CD14-positive monocyte (primary cell): ENCODE measurements around the gene TTLL10. TPM values are rescaled to one million over a fixed set of nuclear protein-coding genes. Genes with fewer than 3 reads are reported as not detected.

Source experiments
- DNase-seq, 3 donors: peaks; one replicate each; pipeline ENCODE4 v3.0.0-alpha.2; 2011 to 2022
- H2AFZ ChIP-seq: 2 replicates; pipeline ENCODE4 v1.6.0; 2012; ENCODE audit warnings: mild to moderate bottlenecking, low read depth, low read length, inconsistent platforms; ENCODE audit not compliant: insufficient read depth, poor library complexity, severe bottlenecking
- H3K27ac ChIP-seq, 2 donors: 1 replicate in 1 of 2; 2 replicates in 1 of 2; pipeline ENCODE4 v1.5.1; 2012 to 2013; ENCODE audit warnings: low read length in 2 of 2, control low read depth in 1 of 2, inconsistent platforms in 1 of 2, low read depth in 1 of 2, mild to moderate bottlenecking in 1 of 2
- H3K27me3 ChIP-seq, 2 donors: one replicate each; pipeline versions ENCODE4 v1.6.0 to v1.6.1; 2011 to 2013; ENCODE audit warnings: low read length in 2 of 2; ENCODE audit not compliant: control insufficient read depth in 2 of 2, insufficient read depth in 2 of 2
- H3K36me3 ChIP-seq, 2 donors: replicated peaks in 1 of 2; 1 replicate in 1 of 2; 2 replicates in 1 of 2; pipeline versions ENCODE4 v1.5.1 to v1.6.1; 2012 to 2013; ENCODE audit warnings: low read length in 2 of 2, control low read depth in 1 of 2, inconsistent platforms in 1 of 2, mild to moderate bottlenecking in 1 of 2; ENCODE audit not compliant: insufficient read depth in 2 of 2, control insufficient read depth in 1 of 2
- H3K4me1 ChIP-seq, 2 donors: 1 replicate in 1 of 2; 2 replicates in 1 of 2; pipeline versions ENCODE4 v1.5.1 to v1.6.1; 2012 to 2013; ENCODE audit warnings: low read length in 2 of 2, control low read depth in 1 of 2, inconsistent platforms in 1 of 2, mild to moderate bottlenecking in 1 of 2, moderate library complexity in 1 of 2; ENCODE audit not compliant: insufficient read depth in 2 of 2, control insufficient read depth in 1 of 2
- H3K4me2 ChIP-seq: replicated peaks from 2 replicates; pipeline ENCODE3; 2012; ENCODE audit warnings: low read length, moderate library complexity, mild to moderate bottlenecking; ENCODE audit not compliant: poor library complexity, severe bottlenecking; ENCODE audit errors: extremely low read depth
- H3K4me3 ChIP-seq, 3 experiments: fragments of 200-600 bp in 1 of 3; sonication (generic) in 1 of 3; replicated peaks in 1 of 3; 1 replicate in 2 of 3; 2 replicates in 1 of 3; pipeline ENCODE4 v1.5.1; 2011 to 2013; ENCODE audit warnings: low read length in 3 of 3, mild to moderate bottlenecking in 3 of 3, control low read depth in 2 of 3, low read depth in 2 of 3, inconsistent platforms in 1 of 3, moderate library complexity in 1 of 3
- H3K79me2 ChIP-seq: 2 replicates; pipeline ENCODE4 v1.6.0; 2012; ENCODE audit warnings: mild to moderate bottlenecking, control low read depth, inconsistent platforms, low read length, moderate library complexity; ENCODE audit not compliant: insufficient read depth
- H3K9ac ChIP-seq: 2 replicates; pipeline ENCODE4 v1.6.0; 2017; ENCODE audit warnings: low read length, mild to moderate bottlenecking; ENCODE audit not compliant: insufficient read depth, poor library complexity, severe bottlenecking
- H3K9me3 ChIP-seq, 2 donors: replicated peaks in 1 of 2; 1 replicate in 1 of 2; 2 replicates in 1 of 2; pipeline versions ENCODE4 v1.5.1 to v1.6.1; 2012 to 2013; ENCODE audit warnings: low read length in 2 of 2, control low read depth in 1 of 2; ENCODE audit not compliant: control insufficient read depth in 1 of 2, insufficient read depth in 1 of 2
- H4K20me1 ChIP-seq: 2 replicates; pipeline ENCODE4 v1.6.0; 2012; ENCODE audit warnings: mild to moderate bottlenecking, low read length, control low read depth, moderate library complexity; ENCODE audit not compliant: insufficient read depth
- H3K27ac Mint-ChIP-seq, 7 donors: one replicate each; pipeline ENCODE4 v1.8.0; 2020; ENCODE audit warnings: mild to moderate bottlenecking in 7 of 7, mixed read lengths in 7 of 7, moderate library complexity in 6 of 7, inconsistent platforms in 2 of 7
- H3K27me3 Mint-ChIP-seq, 3 donors: one replicate each; pipeline ENCODE4 v1.8.0; 2021 to 2022; ENCODE audit warnings: low read depth in 3 of 3, mild to moderate bottlenecking in 3 of 3, mixed read lengths in 3 of 3, moderate library complexity in 3 of 3, inconsistent platforms in 1 of 3
- H3K36me3 Mint-ChIP-seq, 2 donors: one replicate each; pipeline ENCODE4 v1.8.0; 2020; ENCODE audit warnings: mixed read lengths in 2 of 2, inconsistent platforms in 1 of 2, mild to moderate bottlenecking in 1 of 2
- H3K4me1 Mint-ChIP-seq: one replicate; pipeline ENCODE4 v1.8.0; 2020; ENCODE audit warnings: mild to moderate bottlenecking, mixed read lengths
- H3K4me3 Mint-ChIP-seq, 2 donors: one replicate each; pipeline ENCODE4 v1.8.0; 2020; ENCODE audit warnings: mild to moderate bottlenecking in 2 of 2, mixed read lengths in 2 of 2, moderate library complexity in 1 of 2
- H3K9me3 Mint-ChIP-seq, 7 donors: one replicate each; pipeline ENCODE4 v1.8.0; 2020 to 2022; ENCODE audit warnings: mixed read lengths in 7 of 7, mild to moderate bottlenecking in 6 of 7, moderate library complexity in 6 of 7, inconsistent platforms in 2 of 7
- CTCF ChIP-seq: fragments of 200-600 bp; IDR thresholded peaks from one replicate; pipeline ENCODE4 v1.8.0; 2022; ENCODE audit warnings: antibody characterized with exemption, mild to moderate bottlenecking
- WGBS: methylation state at CpG from one replicate; pipeline ENCODE4 v1.1.5; 2013; ENCODE audit warnings: missing lambda C conversion rate; ENCODE audit not compliant: insufficient coverage; 5-methylcytosine and 5-hydroxymethylcytosine counted together
- intact Hi-C, 2 donors: fragments of 100-400 bp; cut with micrococcal nuclease; formaldehyde crosslinking; loops; one replicate each; pipeline versions ENCODE4 v1.15.0 to v1.15.1; 2023
- polyA plus RNA-seq, 3 donors: library from polyadenylated mRNA; depleted of rRNA in 1 of 3; unstranded in 2 of 3; stranded (reverse) in 1 of 3; fragments of 300-500 nt in 2 of 3; fragments of >200 nt in 1 of 3; fragmentation: Illumina TruSeq in 2 of 3; gene quantifications; 1 replicate in 2 of 3; 2 replicates in 1 of 3; pipeline ENCODE4 v1.2.3, GENCODE V29; 2012 to 2021

Gene TTLL10
- polyA plus RNA-seq, 3 donors = 0.06 TPM; not detected in 2

GRCh38 chr1:1146596-1146995 is 27.1 kb upstream of the TTLL10 start:
- H3K4me1 ChIP-seq = peaks cover 3 to 10% of the 10 kb centered on the region in 2 donors
- Mint-ChIP-seq H3K4me3 (no peak overlapping the region), H3K27ac (no peak overlapping the region), H3K4me1 (peaks cover 2% of the 10 kb centered on the region), H3K27me3 (peaks cover 1 to 16% (median 11%) of the 10 kb centered on the region in 3 donors), H3K36me3 (no peaks in the 10 kb centered on the region), H3K9me3 (no peaks in the 10 kb centered on the region)
- H3K4me3 ChIP-seq = no peak overlapping the region
- H3K9me3 ChIP-seq = no peaks in the 10 kb centered on the region
- H3K4me2 ChIP-seq = no peak overlapping the region
- H3K27ac ChIP-seq = no peak overlapping the region
- no peak for DNase-seq
- no peak overlapping the region for H3K9ac ChIP-seq
- H2AFZ ChIP-seq = no peak overlapping the region
- H4K20me1 ChIP-seq = no peaks in the 10 kb centered on the region
- intact Hi-C loops = no loop called here
- peaks cover 0 to 4% of the 10 kb centered on the region in 2 donors for H3K27me3 ChIP-seq
- no peak for TF ChIP-seq CTCF
- H3K36me3 ChIP-seq = no peaks in the 10 kb centered on the region
- over 99% methylated on average over 9 of the region's 15 CpGs for WGBS
- H3K79me2 ChIP-seq = no peaks in the 10 kb centered on the region

GRCh38 chr1:1148061-1148460 is 25.6 kb upstream of the TTLL10 start:
- H3K4me3 Mint-ChIP-seq = no peak overlapping the region
- H3K27ac ChIP-seq = no peak overlapping the region
- H3K79me2 ChIP-seq = no peaks in the 10 kb centered on the region
- no peaks in the 10 kb centered on the region for H3K36me3 ChIP-seq
- H3K9ac ChIP-seq = no peak overlapping the region
- no peak overlapping the region for H3K4me2 ChIP-seq
- peaks cover 2% of the 10 kb centered on the region for H3K4me1 Mint-ChIP-seq
- H3K36me3 Mint-ChIP-seq = no peaks in the 10 kb centered on the region
- intact Hi-C loops = no loop called here
- H3K27me3 Mint-ChIP-seq = peaks cover 0 to 13% (median 6%) of the 10 kb centered on the region in 3 donors
- no peak for DNase-seq
- peaks cover 3 to 10% of the 10 kb centered on the region in 2 donors for H3K4me1 ChIP-seq
- peaks cover 0 to 4% of the 10 kb centered on the region in 2 donors for H3K27me3 ChIP-seq
- no peak overlapping the region for H3K27ac Mint-ChIP-seq
- TF ChIP-seq CTCF = no peak
- H3K4me3 ChIP-seq = no peak overlapping the region
- H3K9me3 ChIP-seq = peaks cover 8 to 12% of the 10 kb centered on the region in 2 donors
- no peak overlapping the region for H2AFZ ChIP-seq
- H3K9me3 Mint-ChIP-seq = peaks cover 9 to 12% (median 10%) of the 10 kb centered on the region in 7 donors
- 100% methylated on average over 10 of the region's 13 CpGs for WGBS
- no peaks in the 10 kb centered on the region for H4K20me1 ChIP-seq
